Inflammatory macrophage (primary cell): ENCODE results near the gene SERPINI2.
A peak's percentile ranks its signal among the peaks of the same experiment; 100 is the strongest.

Experiments used
- DNase-seq, 2 donors: peaks; one replicate each; pipeline ENCODE4 v3.0.0-alpha.2; 2020 to 2022
- total RNA-seq, 18 experiments: gene quantifications; one replicate each; lab custom pipeline; 2026; ENCODE audit warnings: mixed read lengths in 6 of 18, inconsistent platforms in 2 of 18; lab: John Stamatoyannopoulos, UW

SERPINI2 gene, protein sequence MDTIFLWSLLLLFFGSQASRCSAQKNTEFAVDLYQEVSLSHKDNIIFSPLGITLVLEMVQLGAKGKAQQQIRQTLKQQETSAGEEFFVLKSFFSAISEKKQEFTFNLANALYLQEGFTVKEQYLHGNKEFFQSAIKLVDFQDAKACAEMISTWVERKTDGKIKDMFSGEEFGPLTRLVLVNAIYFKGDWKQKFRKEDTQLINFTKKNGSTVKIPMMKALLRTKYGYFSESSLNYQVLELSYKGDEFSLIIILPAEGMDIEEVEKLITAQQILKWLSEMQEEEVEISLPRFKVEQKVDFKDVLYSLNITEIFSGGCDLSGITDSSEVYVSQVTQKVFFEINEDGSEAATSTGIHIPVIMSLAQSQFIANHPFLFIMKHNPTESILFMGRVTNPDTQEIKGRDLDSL
- 0 to 0.25 (median 0.04) reads per million in 18 experiments for total RNA-seq

DNA sequence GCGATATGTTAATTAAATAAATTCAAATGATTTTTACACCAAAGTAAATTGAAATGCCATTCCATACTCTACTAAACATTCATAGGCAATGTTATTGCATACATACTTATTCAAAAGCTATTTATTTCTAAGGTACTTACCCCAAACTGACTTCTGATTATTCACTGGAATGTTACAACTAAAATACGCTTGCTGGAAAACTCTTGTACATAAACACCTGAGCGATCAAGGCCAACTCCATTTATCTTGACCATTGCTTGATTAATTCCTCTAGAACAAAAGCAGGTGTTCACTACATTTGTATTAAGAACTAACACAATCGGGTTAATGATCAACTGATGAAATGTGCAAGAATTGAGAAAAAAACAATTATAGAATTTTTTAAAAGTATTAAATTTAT lies at the start of gene SERPINI2:
Gene SERPINI2, minus strand, starts transcription at position 180 of the 400 bp plus-strand sequence. CDS start 2,208 bp downstream, outside the sequence.
- DNase-seq = no peak

DNA sequence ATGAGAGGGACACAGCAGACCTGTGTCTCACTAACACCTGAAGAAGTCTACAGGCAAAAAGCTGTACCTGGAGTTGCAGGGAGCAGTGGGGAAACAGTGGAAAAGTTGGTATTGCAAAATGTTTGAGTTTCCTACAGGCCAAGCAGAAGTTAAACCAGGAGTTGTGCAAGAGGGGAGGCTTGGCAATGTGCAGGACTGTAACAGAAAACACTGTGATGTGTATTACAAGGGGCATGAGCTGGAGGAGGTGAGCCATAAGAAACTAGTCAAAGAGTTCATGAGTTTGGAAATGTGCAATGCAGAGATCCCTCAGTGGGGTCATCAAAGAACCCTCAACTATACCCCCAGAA lies 47.1 kb upstream of the SERPINI2 start:
- DNase-seq = peak; percentile 66 to 75

DNA sequence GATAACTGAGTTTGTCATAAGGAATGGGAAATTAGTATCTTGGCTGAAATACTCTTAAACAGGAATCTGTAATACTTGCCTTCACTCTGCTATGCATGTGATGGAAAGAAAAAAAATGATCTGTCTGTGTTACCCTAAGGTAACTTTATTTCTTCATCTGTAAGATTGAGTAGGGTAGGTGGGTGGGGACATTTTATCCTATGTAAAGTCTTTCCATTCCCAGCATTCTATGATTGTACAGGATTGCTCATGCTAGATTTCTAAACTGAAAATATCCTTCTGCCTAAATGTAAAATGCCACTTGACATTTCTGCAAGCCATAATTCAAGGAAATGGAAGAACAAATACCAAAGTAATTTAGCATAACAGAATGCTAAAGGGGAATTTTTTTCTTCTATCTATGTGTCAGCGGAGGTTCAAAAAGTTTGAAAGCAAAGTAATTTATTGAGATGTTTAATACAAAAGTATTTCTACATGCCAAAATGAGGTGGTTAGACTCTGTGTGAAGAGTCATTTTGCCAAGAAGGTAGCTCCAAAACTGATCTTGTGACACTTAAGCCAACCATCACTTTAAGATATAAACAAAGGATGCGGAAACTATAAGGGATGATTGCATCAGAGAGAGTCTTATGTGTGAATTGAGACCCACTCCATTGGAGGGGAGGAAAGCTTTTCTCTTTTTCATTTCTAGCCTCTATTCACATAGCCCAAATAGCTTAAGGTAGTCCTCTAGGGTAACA lies 46.6 kb upstream of the SERPINI2 start:
- DNase-seq = peak in 1 of 2 donors; percentile 42

DNA sequence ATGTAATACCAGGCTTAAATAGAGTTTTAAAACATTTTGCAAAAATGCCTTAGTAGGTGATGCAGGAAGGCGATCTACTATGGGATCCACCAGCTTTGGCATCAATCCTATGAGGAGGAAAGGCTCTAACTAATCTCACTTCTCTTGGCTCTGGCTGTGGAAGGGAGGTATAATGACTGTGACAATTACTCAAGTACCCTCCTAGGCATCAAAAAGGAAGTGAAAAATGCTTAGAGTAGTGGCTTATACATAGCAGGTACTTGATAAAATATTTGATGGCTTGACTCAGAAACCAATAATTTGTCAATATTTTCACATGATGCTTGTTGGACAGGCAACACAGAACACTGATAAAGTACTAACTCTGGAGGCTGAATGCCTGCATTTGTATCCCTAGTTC lies 34.1 kb upstream of the SERPINI2 start:
- DNase-seq = no peak

DNA sequence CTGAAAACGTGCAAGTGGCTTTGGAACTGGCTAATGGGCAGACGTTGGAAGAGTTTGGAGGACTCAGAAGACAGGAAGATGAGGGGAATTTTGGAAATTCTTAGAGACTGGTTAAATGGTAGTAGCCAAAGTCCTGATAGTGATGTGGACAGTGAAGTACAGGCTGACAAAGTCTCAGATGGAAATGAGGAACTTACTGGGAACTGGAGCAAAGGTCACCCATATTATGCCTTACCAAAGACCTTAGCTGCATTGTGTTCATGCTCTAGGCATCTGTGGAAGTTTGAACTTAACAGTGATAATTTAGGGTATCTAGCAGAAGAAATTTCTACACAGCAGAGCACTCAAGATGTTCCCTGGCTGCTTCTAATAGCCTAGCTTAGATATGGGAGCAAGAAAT lies 28.6 kb upstream of the SERPINI2 start:
- peak; percentile 53 to 71 for DNase-seq

DNA sequence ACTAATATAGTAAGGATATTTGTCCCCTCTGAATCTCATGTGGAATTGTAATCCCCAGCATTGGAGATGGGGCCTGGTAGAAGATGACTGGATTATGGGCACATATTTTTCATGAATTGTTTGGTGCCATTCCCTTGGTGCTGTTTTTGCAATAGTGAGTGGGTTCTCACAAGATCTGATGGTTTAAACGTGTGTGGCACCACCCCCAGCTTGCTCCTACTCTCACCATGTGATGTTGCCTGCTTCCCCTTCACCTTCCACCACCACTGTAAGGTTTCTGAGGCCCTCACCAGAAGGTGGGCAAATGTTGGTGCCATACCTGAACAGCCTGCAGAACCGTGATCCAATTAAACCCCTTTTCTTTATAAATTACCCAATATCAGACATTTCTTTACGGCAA lies 28.1 kb upstream of the SERPINI2 start:
- DNase-seq = peak in 1 of 2 donors; percentile 61

DNA sequence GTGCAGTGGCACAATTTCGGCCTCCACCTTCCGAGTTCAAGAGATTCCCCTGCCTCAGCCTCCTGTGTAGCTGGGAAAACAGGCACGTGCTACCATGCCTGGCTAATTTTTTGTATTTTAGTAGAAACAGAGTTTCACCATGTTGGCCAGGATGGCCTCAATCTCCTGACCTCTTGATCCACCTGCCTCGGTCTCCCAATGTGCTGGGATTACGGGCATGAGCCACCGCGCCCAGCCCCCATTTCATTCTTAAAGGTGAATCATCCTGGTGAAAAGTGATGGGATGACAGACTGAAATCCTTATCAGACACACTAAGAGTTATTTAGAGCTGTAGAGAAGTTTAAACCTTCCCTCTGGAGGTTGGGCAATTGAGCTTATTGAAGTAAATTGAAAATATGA lies 24.1 kb upstream of the SERPINI2 start:
- no peak for DNase-seq

DNA sequence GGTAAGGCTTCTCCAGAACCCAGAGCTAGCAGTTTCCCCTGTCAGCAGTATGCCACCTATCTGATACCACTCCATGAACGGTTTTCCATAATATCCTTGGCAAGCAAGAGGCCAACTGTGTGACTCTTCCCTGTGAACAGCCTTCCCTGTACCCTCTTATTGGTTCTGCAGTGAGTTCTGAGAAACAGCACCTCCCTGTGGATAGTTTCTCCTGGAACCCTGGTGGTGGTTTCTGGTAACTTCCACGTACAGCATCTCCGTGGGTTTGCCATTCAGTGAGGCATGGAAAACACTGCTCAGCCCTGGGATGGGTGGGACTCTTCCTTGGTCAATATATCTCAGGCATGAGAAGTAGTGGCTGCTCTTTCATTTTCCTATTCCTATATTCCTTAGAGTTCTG lies 19.4 kb upstream of the SERPINI2 start:
- peak; percentile 16 to 39 for DNase-seq

DNA sequence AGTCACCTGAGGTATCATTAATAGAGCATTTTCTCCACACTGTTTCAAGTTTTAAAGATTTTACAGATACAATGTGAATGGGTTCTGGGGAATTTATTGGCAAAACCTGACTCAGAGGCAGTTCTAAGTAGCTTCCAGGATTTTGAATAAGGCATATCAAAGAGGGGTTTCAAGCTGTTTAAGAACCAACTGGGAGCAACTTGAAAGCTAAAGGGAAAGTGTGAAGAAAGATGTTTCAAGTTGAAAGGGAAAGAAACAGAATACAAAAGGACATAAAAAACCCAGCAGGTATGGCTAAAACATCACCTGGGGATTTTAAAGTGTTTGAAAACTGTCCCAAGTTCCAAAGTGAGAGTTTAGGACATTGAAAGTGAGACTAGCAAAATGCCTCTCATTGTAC lies 17.8 kb upstream of the SERPINI2 start:
- no peak for DNase-seq

DNA sequence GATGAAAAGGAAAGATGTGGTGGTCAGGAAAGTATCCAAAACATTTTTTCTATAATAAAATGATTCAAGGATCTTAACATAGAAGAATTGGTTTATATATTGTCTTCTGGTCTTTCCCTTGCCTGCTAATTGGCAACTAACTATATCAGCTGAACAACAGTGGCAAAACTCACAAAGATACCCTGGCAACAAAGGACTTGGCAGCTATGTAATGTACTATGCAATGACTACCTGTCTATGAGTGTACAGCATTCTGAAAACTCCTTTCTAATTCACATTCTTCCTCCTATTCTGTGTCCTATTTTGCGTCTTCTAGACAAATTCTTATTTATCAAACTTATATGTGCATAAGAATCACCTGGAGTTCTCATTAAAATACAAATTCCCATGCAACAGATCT lies 15.7 kb upstream of the SERPINI2 start:
- no peak for DNase-seq

DNA sequence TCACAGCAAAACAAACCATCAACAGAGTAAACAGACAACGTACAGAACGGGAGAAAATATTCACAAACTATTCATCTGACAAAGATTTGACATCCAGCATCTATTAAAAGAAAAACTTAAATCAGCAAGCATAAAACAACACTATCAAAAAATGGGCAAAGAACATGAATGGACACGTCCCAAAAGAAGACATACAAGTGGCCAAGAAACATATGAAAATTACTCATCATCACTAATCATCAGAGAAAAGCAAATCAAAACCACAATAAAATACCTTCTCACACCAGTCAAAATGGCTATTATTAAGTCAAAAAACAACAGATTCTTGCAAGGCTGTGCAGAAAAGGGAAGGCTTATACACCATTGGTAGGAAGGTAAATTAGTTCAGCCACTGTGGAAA lies 13.7 kb upstream of the SERPINI2 start:
- no peak for DNase-seq

DNA sequence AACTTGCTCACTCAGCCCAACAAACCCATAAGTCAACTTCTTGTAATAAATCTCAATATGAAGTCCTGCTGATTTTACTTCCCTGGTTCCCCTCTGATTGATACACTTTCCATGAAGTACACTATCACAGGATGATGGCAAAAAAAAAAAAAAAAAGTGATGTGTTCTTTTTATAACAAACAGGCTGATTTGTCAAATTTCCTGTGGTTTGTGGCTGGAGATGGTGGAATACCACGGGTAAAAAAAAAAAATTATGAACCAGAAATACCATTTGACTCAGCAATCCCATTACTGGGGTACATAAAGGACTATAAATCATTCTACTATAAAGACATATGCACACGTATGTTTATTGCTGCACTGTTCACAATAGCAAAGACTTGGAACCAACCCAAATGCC lies 10.7 kb upstream of the SERPINI2 start:
- no peak for DNase-seq

DNA sequence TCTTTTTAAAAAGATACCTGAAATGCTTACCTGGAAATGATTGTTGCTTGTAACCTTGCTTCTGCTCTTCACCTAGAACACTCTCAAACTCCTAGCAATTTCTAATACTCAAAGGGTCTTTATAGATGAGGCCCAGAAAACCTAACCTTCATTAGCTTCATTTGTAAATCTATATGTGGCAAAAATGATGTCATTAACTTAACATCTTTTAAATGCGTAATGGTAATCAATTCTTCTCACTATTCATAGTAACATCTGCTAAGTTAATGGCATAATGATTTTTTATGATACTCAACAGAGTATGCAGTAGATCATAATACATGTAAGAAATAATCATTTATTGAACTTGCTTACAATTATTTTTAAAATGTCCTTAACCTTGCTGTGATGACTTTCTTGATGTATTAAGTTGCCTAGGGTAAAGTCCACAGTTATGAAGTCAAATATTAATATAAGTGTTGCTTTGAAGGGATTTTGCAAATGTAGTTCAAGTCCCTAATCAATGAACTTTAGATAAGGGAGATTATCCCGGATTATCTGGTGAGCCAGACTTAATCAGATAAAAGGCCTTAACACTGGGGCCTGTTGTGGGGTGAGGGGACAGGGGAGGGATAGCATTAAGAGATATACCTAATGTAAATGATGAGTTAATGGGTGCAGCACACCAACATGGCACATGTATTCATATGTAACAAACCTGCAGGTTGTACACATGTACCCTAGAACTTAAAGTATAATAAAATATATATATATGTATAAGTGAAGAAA lies 10.1 kb upstream of the SERPINI2 start:
- DNase-seq = no peak

DNA sequence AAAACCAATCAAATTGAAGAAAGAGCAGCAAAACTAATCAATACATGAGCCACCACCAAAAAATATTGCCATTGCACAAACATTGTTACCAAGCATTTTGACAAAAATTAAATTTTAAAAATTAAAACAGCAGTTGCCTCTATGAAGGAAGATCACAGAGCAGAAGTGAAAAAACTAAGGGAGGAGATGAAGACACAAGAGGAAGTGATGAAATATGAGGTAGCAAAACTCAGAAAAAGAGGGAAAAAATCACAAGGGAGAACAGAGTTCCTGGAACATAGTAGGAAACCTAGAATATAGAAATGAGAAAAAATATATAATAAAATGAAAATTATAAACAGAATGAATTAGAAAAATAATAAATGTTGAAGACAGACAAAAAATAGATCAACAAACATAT lies 7.3 kb upstream of the SERPINI2 start:
- DNase-seq = peak in 1 of 2 donors; percentile 32

DNA sequence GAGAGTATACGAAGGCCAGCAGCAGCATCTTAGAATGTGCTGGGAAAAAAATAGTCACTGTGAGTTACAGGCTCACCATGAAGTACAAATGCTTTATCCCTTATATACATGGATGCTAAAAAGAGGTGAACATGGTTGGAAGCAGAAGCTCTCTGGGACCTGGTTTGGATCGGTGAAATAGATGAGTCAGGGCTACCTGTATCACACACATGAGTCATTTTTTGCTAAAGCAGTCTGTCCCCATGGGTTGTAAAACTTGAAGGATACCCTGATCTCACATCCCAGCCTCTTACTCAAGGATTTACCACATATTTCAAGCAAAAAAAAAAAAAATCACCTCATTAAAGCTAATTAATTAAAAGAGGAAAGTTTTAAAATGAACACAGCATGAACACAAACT lies 6.9 kb upstream of the SERPINI2 start:
- no peak for DNase-seq

DNA sequence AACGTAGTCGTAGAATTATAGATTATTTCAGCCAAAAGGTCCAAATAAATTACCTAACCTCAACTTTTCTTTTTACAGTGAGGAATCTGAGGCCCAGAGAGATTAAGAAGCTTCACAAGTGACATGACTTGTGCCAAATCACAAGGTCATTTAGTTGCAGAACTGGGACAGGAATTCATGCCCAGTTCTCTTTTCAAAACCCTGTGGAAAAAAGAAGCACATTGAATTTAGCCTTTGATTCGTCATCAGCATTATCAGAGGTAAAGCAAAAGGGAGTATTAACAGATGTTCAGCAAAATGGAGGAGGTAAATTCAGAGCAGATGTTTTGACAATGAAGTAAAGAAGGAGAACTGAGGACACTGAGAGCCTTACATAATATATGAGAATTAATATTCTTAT lies 4.5 kb downstream of the SERPINI2 start:
- DNase-seq = no peak

DNA sequence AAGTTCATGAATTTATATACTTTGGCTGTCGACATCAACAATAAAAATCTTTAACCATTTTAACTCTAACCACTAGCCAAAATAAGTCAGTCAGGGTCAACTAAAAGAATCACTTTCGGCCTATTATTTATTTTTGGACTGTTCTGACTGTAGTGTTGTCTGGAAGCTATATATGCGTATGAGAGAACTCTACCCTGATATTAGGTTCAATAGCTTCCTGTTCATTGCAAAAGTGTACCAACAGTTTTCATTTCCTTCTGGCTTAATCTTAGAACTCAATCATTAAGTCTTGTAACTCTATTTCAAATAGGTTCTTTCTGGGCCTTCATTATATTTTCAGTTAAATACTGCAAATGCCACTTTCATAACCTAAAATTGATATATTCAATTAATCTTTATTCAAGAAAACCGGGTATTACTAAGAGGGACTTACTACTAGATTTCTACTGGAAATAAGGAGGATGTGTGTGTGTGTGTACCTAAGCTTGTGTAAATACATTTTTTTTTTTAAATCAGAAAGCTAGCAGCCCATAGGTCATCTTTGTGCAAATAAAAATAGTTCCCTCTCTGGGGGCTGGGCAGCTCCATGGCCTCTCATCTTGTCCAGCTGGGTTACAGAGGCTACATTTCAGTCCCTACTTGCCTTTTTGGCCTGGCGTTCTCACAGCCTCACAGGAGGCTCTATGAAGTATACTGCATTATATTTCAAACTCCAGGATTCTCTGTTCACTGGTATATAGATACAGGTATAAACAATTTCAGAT lies 5.8 kb downstream of the SERPINI2 start:
- no peak for DNase-seq

DNA sequence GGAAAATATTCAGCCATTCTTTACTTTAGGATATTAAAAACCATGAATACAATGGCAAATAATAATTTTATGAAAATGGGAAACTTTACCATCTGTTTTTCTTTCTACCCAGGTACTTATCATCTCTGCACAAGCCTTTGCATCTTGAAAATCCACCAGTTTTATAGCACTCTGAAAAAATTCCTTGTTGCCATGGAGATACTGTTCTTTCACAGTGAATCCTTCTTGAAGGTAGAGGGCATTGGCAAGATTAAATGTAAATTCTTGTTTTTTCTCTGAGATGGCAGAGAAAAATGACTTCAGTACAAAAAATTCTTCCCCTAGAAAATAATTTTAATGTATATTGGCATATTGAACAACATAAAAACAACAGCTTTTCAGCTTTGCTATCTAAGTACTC lies 6.9 kb downstream of the SERPINI2 start:
- DNase-seq = no peak

DNA sequence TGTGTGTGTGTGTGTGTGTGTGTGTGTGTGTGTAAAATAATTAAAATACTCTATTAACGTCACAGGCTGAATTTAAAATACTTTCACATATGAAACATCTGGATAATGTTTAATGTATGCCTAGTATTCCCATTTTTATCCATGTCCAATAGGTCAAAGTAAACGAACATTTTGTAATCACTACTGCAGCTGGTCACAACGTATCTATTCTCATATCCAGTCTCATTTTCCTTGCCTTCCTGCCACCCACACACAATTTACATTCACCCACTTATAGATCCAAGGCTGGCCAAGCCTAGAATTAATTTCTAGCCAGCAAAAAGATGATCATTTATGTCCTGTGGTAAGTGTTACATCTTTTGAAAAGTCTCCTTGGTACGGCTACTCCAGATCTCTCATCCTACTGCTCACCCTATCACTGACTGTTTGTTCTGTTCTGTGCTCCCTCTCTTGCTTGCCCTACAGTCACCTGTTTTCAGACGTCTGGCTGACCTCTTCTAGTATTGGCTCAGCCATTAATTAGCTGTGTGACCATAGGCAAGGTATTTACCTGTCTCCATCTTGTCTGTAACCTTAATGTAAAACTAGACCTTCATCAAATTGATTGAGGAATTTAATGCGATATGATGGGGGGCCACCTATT lies 17.6 kb downstream of the SERPINI2 start:
- DNase-seq = no peak

DNA sequence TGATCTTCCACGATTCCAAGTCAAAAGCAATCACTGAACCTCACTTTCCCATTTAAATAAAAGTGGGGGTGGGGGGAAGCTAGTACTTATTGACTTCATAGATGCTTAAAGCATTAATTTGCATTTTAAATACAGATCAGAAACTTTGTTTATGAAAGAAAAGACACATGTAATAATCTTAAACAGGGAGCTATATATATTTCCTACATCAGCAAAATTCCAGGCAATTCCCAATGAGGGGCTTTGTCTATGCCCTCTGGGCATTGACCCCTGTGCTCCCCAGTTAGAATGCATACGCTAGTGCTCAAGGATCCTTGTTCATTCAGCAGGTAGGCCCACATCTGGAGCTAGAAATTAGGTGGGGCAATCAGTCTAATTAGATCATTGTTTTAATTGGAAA lies 20.0 kb downstream of the SERPINI2 start:
- DNase-seq = no peak

DNA sequence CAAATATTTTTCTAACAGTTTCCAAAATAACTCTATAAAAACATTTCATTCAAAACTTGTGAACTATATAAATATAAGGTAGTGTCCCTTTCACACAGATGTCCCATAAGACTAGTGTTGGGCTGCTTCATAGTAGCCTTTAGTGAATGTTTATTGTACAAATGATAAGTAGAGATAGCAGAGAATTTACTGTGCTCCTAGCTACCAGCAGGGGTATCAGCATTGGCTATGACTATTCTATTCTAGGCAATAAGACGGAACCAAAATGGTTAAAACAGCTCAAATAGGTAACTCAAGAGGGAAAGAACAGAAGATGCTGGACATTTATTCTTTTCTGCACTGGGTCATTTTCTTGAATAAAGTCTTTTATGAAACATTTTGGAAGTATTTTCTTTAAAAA lies 22.6 kb downstream of the SERPINI2 start:
- no peak for DNase-seq

DNA sequence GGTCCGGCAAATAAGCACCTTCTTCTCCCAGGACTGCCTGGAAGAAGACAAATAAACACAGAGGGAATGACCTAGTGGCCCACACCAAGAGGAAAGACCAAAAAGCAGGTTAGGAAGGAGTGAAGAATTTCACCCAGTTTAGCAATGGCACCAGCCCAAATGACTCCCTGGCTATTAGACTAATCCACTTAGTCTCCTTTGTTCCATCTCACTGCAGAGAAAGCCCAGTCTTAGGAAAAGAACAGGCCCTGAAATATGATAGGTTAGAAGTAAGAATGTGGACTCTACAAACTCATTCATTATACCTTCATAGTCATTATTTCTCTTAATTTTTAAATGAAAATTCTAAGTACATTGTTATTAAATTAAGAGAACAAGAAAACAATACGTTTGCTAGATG lies 23.2 kb downstream of the SERPINI2 start:
- DNase-seq = no peak
